Myocyte (in vitro differentiated cells): ENCODE data around the gene FAM131C. TPM values are rescaled to one million over a fixed set of nuclear protein-coding genes. Genes with fewer than 3 reads are reported as not detected.
"Not testable (repeated sequence)": the region's sequence is repeated elsewhere in the genome, so short reads cannot be mapped to it uniquely, and the experiment has no call there.

Experiments
- DNase-seq: peaks from one replicate; pipeline ENCODE4 v3.0.0-alpha.2; 2012; ENCODE audit warnings: low read depth
- total RNA-seq: library from RNA; depleted of rRNA; stranded (reverse); fragments of >200 nt; gene quantifications from 2 replicates; pipeline ENCODE4 v1.2.3, GENCODE V29; 2014

FAM131C gene
- total RNA-seq, 1 donor from 2014 or later: not detected

DNA sequence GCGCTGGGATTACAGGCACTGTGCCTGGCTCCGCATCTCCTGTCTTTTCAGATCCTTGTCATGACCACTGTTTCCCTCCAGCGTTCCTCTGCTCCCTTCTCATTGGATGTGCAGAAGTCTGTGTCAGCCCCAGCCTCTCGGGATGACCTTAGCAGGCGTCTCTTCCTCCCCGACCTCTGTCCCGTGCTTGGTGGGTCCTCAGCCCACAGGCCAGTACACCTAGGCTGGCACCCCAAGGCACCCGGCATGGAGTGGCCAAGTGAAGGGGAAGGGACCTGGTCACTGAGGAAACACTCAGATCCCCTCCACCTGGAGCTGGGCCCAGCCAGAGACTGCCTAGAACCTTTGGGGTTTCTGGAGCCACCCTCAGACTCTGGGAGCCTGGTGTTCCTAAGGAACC, 32.3 kb downstream of the FAM131C start:
- no peak for DNase-seq

DNA sequence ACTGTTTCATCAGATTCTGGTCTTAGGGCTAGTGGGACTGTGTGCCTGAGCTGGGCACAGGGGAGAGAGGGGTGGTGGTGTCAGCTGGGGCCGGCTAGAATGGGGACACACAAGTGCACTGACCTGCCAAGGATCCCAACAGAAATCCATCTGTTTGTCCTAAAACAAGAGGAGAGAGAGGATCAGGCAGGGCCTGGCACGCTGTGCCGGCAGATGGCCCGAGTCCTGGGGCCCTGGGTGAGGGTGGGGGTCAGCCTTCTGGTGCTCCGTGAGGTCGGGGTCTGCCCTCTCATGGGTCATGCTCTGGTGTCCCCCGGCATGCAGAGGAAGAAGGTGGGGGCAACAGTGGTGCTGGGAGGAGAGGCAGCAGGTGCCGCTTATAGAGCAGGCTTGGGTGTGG, 33.6 kb downstream of the FAM131C start:
- not testable (repeated sequence) for DNase-seq

DNA sequence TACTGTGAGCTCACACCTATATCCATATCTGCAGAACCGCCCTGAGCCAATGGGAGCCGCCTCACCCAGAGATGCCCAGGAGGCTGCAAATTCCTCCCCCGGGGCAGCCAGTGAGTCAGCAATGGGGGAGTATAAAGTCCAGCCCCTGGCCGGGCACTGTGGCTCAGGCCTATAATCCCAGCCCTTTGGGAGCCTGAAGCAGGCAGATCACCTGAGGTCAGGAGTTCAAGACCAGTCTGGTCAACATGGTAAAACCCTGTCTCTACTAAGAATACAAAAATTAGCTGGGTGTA, 34.9 kb downstream of the FAM131C start:
- no peak for DNase-seq

DNA sequence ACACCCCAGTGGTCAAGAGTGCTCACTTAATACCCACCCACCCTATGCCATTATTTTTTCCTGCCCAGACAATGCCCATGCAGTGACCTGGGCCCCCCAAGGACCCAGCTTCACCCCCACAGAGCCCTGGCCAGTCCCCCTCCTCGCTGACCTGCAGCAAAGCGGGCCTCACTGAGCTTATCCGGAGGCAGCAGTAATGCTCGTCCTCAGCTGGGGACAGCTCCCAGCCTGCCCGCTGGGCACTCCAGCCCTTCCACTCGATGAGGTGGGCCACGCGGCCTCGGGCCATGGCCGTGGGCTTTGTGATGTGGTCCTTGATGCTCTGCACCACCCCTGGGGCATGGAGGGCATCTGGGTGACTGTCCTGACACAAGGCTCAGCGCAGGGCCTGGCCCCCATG, 37.0 kb downstream of the FAM131C start:
- not testable (repeated sequence) for DNase-seq

DNA sequence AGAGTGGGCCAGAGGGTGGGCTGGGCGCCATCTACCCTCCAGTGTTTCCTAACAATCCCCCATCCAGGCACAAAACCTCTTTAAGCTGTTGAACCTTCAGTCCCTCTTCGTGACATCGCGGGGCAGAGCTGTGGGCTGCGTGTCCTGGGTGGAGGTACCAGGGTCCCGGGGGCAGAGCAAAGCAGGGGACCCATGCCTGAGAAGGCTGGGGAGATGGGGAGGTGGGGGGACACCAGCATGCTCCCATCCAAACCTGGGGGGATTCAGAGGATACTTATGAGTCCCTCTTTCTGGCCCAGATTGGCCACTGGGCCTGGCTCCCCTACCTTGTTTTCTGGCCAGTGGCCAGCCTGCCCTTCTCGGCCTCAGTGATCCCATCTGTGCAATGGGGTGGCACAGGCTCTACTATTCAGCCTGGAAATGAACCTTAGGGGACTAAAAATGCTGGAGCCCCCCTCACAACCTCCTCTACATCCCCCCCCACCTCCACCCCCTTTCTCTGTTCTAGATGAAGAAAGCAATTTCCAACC, 40.3 kb downstream of the FAM131C start:
- DNase-seq: not testable (repeated sequence)

DNA sequence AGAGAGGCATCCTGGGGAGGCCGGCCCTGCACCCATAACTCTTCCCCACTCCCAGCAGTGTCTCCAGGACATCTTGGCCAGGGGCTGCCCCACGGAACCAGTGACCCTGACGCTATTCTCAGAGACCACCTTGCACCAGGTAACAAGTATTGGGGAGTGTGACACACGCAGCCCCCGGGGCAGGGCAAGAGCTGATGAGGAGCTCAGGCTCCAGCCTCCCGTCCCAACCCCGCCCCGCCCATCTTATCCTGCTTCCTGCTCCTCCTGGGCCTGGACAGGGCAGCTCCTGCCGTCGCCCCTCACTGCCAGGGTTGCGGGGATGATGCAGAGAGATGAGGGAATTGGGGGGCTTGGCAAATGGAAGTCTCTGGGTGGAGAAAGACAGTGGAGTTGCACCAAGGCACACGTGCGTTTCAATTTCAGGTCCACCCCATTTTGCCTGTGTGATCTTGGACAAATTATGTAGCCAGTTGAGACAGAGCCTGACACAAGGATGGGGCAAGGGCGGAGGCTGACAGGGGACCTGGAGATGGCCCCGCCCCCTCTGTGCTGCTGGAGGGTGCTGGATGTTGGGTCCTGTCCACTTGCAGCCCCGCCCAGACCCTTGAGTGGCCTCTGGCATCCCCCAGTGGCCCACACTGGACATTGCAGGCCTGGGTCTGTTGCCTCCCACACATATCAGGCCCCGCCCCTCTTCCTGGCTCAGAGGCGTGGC, 40.9 kb downstream of the FAM131C start:
- peak; percentile 86 for DNase-seq

DNA sequence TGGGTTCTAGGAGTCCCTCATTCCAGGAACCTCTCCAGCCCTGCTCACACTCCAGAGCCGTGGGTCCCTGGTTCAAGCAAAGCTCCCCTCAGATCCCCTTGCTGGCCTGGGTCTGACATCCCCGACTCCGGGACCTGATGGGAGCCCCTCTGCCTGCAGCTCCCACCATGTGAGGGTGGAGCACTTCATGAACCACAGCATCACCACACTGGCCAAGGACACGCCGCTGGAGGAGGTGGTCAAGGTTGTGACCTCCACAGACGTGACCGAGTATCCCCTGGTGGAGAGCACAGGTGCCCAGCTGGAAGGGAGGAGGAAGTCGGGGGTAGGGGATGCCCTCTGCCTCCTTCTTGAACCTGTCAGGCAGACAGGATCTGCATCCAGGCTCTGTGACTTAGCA, 41.9 kb downstream of the FAM131C start:
- no peak for DNase-seq

DNA sequence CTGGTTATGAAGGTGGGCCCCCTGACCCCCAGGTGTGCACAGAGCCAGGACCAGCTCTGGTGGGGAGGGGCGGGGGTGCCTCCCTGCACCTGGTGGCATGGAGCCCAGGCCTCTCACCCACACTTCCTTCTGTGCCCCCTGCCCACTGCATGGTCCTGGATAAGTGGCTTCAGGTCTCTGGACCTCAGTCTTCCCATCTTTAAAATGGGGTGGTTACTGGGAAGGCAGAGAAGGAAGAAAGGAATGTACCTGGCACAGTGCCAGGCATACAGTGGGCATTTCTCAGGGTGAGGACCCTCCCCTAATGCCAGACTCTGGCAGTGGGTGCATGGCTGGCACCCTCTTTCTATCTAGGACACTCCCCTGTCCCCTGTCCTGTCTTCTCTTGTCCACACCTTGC, 44.2 kb downstream of the FAM131C start:
- no peak for DNase-seq

DNA sequence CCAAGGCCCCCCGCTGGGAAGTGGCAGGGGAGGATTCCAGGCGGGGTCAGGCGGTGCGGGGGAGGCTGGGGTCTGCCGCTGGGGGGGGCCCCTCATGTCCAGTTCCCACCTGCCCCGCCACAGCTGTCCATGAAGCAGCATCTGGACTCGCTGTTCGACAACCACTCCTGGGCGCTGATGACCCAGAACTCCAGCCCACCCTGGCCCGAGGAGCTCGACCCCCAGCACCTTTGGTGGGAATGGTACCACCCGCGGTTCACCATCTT, 44.5 kb downstream of the FAM131C start:
- not testable (repeated sequence) for DNase-seq

DNA sequence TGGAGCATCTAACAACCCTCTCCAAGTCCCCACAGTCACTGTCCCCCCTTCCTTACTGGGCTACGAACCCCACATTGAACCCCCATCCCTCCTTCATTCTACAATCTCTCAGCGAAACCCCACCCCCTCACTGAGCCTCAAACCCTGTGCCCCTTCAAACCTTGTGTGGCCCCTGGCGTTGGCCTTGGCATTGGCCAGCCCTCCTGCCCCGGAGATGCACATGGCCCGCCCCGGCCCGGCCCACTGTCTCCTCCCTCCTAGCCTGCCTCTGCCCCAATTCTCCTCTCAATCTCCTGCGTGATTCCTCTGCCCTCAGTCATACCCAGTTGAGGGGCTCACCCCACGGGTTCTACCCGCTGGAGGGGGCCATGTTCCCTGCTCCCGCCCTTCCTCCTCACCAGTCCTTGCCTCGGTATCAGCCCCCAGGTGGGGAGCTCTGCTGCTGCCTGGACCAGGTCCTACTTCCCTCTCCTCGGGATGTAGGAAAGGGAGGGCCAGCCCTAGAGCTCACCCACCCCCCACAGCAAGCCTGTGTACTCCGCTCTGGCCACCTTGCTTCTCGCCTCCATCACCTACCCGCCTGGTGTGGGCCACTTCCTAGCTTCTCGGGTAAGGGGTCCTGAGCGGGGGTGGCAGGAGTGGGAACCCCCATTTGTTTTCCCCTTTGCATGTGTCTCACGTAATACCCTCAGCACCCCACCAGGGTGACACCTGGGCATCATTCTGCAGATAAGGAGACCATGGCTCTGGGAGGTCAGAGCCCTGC, 45.0 kb downstream of the FAM131C start:
- no peak for DNase-seq

DNA sequence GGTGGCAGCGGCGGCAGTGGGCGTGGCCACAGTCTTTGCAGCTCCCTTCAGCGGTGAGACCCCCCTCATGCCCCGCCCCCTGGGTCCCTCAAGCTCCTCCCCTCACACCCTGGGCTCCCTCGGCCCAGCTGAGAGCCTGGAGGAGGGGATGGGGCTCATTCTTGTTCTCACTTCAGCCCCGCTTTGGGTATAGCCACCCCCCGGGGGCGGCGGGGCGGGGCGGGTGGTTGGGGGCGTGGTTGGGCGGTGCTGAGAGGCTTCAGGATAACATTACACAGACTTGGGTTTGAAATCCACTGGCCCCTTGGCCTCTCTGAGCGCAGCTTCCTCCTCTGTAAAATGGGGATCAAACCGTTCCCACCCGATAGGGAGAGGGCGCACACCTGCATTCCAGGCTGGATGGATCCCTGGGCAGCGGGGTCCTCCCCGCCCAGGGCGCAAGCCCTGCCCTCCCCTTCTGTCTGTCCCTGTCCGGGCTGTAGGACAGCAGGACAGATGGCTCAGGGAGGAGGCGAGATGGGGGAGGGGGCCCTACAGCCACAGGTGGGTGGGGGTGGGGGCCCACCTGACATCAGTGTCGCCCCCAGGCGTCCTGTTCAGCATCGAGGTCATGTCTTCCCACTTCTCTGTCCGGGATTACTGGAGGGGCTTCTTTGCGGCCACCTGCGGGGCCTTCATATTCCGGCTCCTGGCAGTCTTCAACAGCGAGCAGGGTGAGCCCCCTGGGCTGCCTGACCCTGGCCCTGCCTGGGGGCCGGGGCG, 46.5 kb downstream of the FAM131C start:
- DNase-seq: no peak

DNA sequence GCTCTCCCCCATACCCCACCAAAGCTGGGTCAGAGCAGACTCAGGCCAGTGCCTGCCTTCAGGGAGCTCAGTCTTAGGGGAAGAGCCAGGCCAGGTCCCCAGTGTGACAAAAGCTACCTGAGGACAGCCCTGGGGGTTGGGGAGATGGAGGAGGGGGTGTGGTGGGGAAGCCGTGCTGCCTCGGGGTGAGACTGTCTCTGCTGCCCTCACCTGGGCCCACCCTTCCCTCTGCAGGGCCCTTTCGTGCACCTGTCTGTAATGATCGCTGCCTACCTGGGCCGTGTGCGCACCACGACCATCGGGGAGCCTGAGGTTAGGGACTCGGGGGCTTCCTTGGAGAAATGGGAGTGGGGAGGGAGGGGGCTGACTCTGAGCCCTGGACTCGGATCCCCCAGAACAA, 47.1 kb downstream of the FAM131C start:
- DNase-seq: not testable (repeated sequence)

DNA sequence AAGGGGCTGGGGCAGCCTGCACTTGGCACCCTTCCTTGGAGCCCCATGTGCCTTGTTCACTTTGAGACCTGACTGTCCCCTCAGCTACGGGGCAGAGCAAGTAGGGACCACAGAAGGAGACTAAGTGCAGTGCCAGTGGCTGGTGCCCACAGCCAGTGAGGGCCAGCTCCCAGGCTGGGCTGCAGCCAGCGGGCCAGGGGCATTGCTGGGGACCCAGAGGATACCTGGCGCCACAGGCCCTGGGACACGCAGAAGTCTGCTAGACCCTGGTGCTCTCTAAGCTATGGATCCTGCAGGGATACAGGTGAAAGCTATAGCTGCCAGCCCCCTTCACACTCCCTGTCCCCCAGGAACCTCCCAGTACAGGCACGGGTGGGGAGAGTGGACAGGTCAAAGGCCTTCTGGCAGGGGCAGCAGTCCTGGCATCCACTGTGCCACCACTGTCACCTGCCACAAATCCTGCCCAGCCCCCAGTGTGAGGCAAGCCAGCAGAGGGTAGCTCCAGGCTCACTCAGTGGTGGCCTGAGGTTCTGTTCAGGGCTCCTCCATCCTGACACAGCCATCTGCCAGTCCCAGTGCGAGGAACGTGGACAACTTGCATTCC, 50.3 kb downstream of the FAM131C start:
- DNase-seq: no peak

DNA sequence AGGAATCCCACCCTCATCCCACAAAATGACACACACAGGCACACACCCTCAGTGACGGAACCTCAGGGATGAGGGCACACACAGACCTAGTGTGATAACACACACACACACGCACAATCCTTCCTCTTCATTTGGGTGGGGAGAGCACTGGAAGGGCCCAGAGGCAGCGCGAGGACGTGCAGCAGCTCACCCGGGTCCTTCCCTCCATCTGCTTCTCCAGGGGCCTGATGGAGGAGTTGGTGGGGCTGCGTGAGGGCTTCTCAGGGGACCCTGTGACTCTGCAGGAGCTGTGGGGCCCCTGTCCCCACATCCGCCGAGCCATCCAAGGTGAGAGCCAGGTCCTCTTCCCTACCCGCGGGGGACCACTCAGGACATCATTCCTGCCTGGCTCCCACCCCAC, 51.1 kb downstream of the FAM131C start:
- no peak for DNase-seq

DNA sequence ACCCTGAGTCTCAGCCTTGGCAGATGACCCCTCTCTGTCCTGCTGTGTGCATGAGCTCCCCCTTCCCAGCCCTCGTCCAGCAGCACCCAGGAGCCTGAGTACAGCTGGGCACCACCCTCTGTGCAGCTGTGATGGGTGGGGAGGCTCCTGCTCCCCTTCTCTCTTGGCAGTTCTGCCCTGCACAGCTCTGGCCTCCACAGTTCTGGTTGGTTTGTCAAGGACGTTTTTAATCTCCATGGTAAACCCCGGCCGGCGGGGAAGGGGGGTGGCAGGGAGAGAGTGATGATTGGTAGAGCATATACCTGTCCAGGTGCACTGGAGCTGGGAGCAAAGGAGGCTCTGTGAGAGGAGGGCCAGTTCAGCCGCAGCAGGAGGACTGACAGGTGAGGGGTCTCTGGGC, 51.8 kb downstream of the FAM131C start, which contains the start of gene CLCNKA:
TSS of gene CLCNKA (plus strand) at position 356 of the 400 bp plus-strand sequence. CDS start 584 bp downstream, outside the sequence.
- DNase-seq: no peak

DNA sequence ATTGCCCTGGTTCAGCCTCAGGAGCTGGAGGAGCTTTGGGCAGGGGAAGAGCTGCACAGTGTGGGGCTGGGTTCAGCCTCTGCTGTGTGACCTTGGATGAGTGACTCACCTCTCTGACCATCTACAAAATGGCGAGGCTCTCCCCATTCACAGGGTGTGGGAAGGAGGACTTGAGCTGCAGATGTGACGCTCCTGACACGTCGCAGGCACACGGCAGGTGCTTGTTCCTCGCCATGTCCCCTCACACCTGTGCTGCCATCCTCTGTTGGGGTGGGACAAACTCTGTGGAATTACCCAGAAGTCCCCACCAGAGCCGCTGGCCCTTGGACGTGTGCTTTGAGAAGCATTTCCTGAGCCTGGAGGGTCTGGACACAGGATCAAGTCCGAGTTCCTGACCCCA, 52.6 kb downstream of the FAM131C start:
- DNase-seq: not testable (repeated sequence)

DNA sequence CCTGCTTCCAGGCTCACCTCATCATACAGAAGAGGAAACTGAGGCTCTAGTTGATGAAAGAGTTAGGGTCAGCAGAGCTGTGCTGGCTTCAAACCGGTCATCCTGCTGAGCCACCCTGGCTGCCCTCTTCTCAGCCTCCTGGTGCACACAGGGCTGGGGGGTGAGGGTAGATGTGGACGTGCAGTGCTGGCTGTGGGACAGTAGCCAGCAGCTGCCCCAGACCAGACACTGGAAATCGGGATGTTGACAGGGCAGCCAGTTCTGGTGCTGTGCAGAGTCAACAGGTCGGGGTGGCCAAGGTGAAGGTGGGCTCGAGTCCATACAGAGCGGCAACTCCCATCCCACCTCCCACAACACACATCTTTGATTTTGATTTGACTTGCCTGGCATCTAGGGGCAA, 53.1 kb downstream of the FAM131C start:
- no peak for DNase-seq

DNA sequence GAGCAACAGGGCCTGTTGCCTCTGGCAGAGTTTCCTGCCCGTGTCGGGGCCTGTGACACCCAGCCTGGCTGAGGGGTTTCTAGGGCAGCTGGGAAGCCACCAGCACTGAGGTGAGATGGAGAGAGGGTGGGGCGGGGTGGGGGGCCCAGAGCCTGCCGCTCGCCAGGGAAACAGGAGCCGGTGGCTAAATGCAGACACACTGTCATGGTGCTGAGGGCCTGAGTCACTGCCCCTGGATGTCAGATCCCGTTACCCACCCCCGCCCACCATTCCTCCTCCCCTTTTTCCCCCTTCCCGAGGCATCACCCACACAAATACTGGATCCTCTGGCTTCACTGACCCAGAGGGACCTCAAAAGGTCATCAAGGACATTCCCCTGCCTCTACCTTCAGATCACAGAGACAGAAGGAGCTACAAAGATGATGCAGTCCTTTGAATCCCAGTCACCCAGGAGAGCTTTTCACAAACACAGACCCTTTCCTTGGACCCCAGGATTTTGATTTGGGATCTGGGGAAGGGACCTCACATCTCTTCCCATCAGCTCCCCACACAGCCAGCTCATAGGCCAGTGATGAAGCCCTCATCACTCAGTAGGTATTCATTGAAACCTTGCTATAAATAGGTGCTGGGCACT, 53.7 kb downstream of the FAM131C start:
- DNase-seq: peak; percentile 84

DNA sequence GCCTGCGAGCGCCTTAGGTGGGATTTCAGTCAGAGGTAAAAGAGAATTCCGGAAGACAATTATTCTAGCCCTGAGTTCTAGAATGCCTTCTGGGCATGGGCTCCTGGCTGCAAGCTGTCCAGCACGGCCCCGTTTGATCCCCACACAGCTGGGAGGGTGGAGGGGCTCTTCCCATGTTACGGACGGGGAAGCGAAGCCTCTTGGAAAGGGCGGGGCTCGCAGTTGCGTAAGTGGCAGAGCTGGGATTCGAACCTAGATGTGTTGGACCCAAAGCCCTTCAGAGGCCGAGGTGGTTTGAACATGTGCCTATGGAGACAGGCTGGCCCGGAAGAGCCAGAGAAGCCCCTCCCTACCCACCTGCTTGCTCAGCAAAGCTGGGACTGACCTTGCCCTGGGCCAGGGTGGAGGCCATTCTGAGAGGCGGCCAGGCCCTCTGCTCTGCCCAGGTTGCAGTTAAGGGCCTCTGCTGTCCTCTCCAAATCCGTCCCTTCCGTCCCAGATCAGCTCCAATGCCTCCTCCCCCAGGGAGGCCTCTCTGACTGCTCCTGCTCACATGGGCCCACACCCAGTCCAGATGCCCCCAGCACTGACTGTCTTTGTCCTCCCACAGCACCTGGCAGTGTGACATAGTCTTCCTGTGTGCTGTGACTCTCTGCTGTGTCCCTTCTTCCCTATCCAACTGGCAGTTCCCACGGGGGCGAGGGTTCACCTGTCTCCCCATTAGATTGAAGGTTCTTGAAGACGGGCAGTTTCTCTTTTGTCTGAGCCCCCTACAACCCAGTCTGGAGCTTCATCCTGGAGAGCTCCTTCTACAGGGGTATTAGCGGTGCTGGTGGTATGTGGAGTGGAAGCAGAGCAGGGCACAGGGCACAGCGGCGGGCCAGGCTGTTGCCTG, 54.5 kb downstream of the FAM131C start:
- DNase-seq: peak; percentile 64

DNA sequence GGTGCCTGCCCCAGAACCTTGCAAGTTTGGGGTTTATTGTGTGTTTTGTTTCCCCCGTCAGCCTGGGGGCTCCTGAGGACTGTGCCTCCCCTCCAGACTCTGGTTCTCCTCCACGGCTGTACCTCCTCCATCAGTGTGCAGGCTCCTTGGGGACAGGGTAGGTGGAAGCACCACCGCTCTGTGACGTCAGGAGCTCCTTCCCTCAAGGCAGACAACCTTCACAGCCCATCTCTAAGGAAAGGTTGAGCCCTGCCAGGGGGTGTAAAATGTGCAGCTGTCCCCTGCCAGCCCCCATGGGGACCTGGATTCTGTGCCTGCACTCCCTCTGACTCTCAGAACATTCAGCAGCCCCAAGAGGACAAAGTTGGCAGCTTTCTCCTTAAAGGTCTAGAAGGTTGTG, 55.1 kb downstream of the FAM131C start:
- DNase-seq: peak; percentile 38
